NT2/D1 (cell line): Measurements from ENCODE around the gene DNAJB8.

ENCODE experiments used
- YY1 ChIP-seq: IDR thresholded peaks from 2 replicates; pipeline ENCODE4 v1.6.1; 2011; ENCODE audit not compliant: insufficient read length, insufficient read depth
- ZNF274 ChIP-seq: IDR thresholded peaks from 2 replicates; pipeline ENCODE4 v1.6.1; 2011; ENCODE audit warnings: mild to moderate bottlenecking, low read depth, low read length

DNA sequence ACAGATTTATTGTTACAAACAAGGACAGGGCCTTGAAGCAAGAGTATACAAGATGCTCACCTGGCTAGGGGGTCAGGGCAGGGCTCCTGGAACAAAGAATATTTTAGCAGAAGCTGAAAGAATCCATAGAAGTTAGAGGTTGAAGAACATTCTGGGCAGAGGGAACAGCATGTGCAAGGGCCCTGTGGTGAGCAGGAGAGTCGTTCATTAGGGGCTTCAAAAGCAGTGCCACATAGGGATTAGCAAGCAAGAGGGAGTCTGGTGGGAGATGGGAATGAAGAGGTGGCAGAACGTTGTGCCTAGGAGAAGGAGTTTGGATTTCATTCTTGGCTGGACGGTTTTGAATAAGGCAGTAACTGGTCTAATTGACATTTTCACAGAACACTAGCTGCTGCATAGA lies 22.9 kb downstream of the DNAJB8 start:
- TF ChIP-seq YY1, result no peak
- TF ChIP-seq ZNF274, result no peak
